Upper lobe of right lung (tissue), 1 donor: ENCODE data around the gene THAP3. TPM values are rescaled to one million over a fixed set of nuclear protein-coding genes. Genes with fewer than 3 reads are reported as not detected.
A peak's percentile ranks its signal among the peaks of the same experiment; 100 is the strongest.

ENCODE experiments used
- ATAC-seq: fragments of 200-7000 bp; cut with Tn5 transposase; one replicate; pipeline ENCODE4 v1.9.1; 2020; ENCODE audit warnings: mild to moderate bottlenecking, moderate library complexity
- DNase-seq: peaks from one replicate; pipeline ENCODE4 v3.0.0-alpha.2; 2020
- H3K27ac ChIP-seq: fragments of 200-600 bp; one replicate; pipeline ENCODE4 v1.8.0; 2022
- H3K27me3 ChIP-seq: fragments of 200-600 bp; one replicate; pipeline ENCODE4 v1.8.0; 2022; ENCODE audit warnings: mild to moderate bottlenecking
- H3K36me3 ChIP-seq: fragments of 200-600 bp; one replicate; pipeline ENCODE4 v1.8.0; 2022
- H3K4me1 ChIP-seq: fragments of 200-600 bp; one replicate; pipeline ENCODE4 v1.8.0; 2022
- H3K4me3 ChIP-seq: fragments of 200-600 bp; one replicate; pipeline ENCODE4 v1.8.0; 2022; ENCODE audit warnings: mild to moderate bottlenecking
- H3K9me3 ChIP-seq: fragments of 200-600 bp; one replicate; pipeline ENCODE4 v1.8.0; 2022
- CTCF ChIP-seq: fragments of 200-600 bp; IDR thresholded peaks from one replicate; pipeline ENCODE4 v1.8.0; 2022; ENCODE audit warnings: antibody characterized with exemption
- intact Hi-C: fragments of 100-400 bp; cut with DNase I; formaldehyde crosslinking; loops from one replicate; pipeline ENCODE4 v1.11.0; 2022
- total RNA-seq: library from RNA; stranded (reverse); fragmentation: NEBNext Ultra II Directional; extraction: Animal tissue kit (Norgen Biotek cat#: 25700); gene quantifications from one replicate; pipeline ENCODE4 v1.2.1, GENCODE V29; 2021
- donor health status: DM: no; HTN: yes; CAD: no; lungs with severe emphysema.

THAP3 gene
- total RNA-seq, 1 donor from 2014 or later: 15.3 TPM

- Histone ChIP-seq H3K36me3 (no peaks in the 10 kb centered on the region), H3K4me1 (peaks cover 30% of the 10 kb centered on the region), H3K4me3 (peak overlapping the region; percentile 92), H3K27ac (peak overlapping the region; percentile 97), H3K27me3 (no peaks in the 10 kb centered on the region), H3K9me3 (no peaks in the 10 kb centered on the region)
- ATAC-seq (no peak), DNase-seq (peak; percentile 69)
- TF ChIP-seq CTCF: no peak
- intact Hi-C loops: no loop called here
These were observed 43.9 kb upstream of the THAP3 start for GRCh38 chr1:6580593-6581409.

GRCh38 chr1:6581561-6582305, 42.9 kb upstream of the THAP3 start:
- no peak overlapping the region for H3K4me3 ChIP-seq
- H3K36me3 ChIP-seq: no peaks in the 10 kb centered on the region
- ATAC-seq (peak; percentile 43), DNase-seq (peak; percentile 68)
- no peak for TF ChIP-seq CTCF
- H3K27me3 ChIP-seq: no peaks in the 10 kb centered on the region
- intact Hi-C loops: no loop called here
- no peaks in the 10 kb centered on the region for H3K9me3 ChIP-seq
- H3K27ac ChIP-seq: peak overlapping the region; percentile 97
- peaks cover 30% of the 10 kb centered on the region for H3K4me1 ChIP-seq

GRCh38 chr1:6582370-6582769, 42.3 kb upstream of the THAP3 start:
- H3K4me1 ChIP-seq: peaks cover 37% of the 10 kb centered on the region
- H3K27ac ChIP-seq: no peak overlapping the region
- no peak for TF ChIP-seq CTCF
- H3K36me3 ChIP-seq: peaks cover under 1% of the 10 kb centered on the region
- no peak for ATAC-seq
- intact Hi-C loops: no loop called here
- H3K27me3 ChIP-seq: no peaks in the 10 kb centered on the region
- no peak for DNase-seq
- no peaks in the 10 kb centered on the region for H3K9me3 ChIP-seq
- no peak overlapping the region for H3K4me3 ChIP-seq

- H3K27ac ChIP-seq: no peak overlapping the region
- intact Hi-C loops: no loop called here
- ATAC-seq (no peak), DNase-seq (no peak)
- H3K9me3 ChIP-seq: no peaks in the 10 kb centered on the region
- H3K36me3 ChIP-seq: peaks cover 21% of the 10 kb centered on the region
- H3K4me1 ChIP-seq: peaks cover 37% of the 10 kb centered on the region
- H3K4me3 ChIP-seq: no peak overlapping the region
- TF ChIP-seq CTCF: peak; percentile 11
- no peaks in the 10 kb centered on the region for H3K27me3 ChIP-seq
These were observed 40.3 kb upstream of the THAP3 start for GRCh38 chr1:6584126-6585080.

- no peaks in the 10 kb centered on the region for H3K9me3 ChIP-seq
- no peaks in the 10 kb centered on the region for H3K27me3 ChIP-seq
- H3K27ac ChIP-seq: no peak overlapping the region
- DNase-seq (no peak), ATAC-seq (no peak)
- TF ChIP-seq CTCF: no peak
- intact Hi-C loops: no loop called here
- no peak overlapping the region for H3K4me3 ChIP-seq
- H3K4me1 ChIP-seq: peaks cover 36% of the 10 kb centered on the region
- H3K36me3 ChIP-seq: peaks cover 29% of the 10 kb centered on the region
These were observed 39.5 kb upstream of the THAP3 start for GRCh38 chr1:6585081-6585722.
